GM23338 (cell line): ENCODE data around the gene EXD3. TPM values are rescaled to one million over a fixed set of nuclear protein-coding genes. Genes with fewer than 3 reads are reported as not detected.

Experiments
- ATAC-seq: fragments of 200-7000 bp; cut with Tn5 transposase; 3 replicates; pipeline ENCODE4 v1.9.1; 2020
- DNase-seq: peaks from one replicate; pipeline ENCODE4 v3.0.0-alpha.2; 2015; ENCODE audit warnings: low spot score
- H2AFZ ChIP-seq: fragments of 200-600 bp; sonication (generic); 2 replicates; pipeline ENCODE4 v1.8.0; 2016; ENCODE audit warnings: antibody characterized with exemption, mild to moderate bottlenecking, moderate library complexity
- H3F3A ChIP-seq: fragments of 200-600 bp; sonication (generic); replicated peaks from 2 replicates; pipeline ENCODE4 v1.8.0; 2017; ENCODE audit warnings: antibody characterized with exemption, mixed run types, low read depth
- H3K27ac ChIP-seq: fragments of 200-600 bp; sonication (generic); 2 replicates; pipeline ENCODE4 v1.6.1; 2016; ENCODE audit warnings: low read depth
- H3K27me3 ChIP-seq: fragments of 200-600 bp; sonication (generic); 2 replicates; pipeline ENCODE4 v1.8.0; 2016; ENCODE audit warnings: mild to moderate bottlenecking, mixed run types, moderate library complexity; ENCODE audit not compliant: insufficient read depth
- H3K36me3 ChIP-seq: fragments of 200-600 bp; sonication (generic); 2 replicates; pipeline ENCODE4 v1.8.0; 2016; ENCODE audit warnings: mild to moderate bottlenecking; ENCODE audit not compliant: insufficient read depth
- H3K4me1 ChIP-seq: fragments of 200-600 bp; sonication (generic); 2 replicates; pipeline ENCODE4 v1.8.0; 2016; ENCODE audit warnings: mild to moderate bottlenecking, moderate library complexity; ENCODE audit not compliant: insufficient read depth
- H3K4me2 ChIP-seq: fragments of 200-600 bp; sonication (generic); 2 replicates; pipeline ENCODE4 v1.7.1; 2017; ENCODE audit warnings: mixed run types
- H3K4me3 ChIP-seq: fragments of 200-600 bp; sonication (generic); 2 replicates; pipeline ENCODE4 v1.6.1; 2016; ENCODE audit warnings: mixed run types
- H3K79me2 ChIP-seq: fragments of 200-600 bp; sonication (generic); replicated peaks from 2 replicates; pipeline ENCODE4 v1.8.0; 2017; ENCODE audit warnings: mild to moderate bottlenecking; ENCODE audit not compliant: insufficient read depth
- H3K9me2 ChIP-seq: fragments of 200-600 bp; sonication (generic); 2 replicates; pipeline ENCODE4 v1.8.0; 2017; ENCODE audit not compliant: insufficient read depth
- H4K20me1 ChIP-seq: fragments of 200-600 bp; sonication (generic); replicated peaks from 2 replicates; pipeline ENCODE4 v1.8.0; 2017; ENCODE audit warnings: mild to moderate bottlenecking; ENCODE audit not compliant: insufficient read depth
- H3K27ac Mint-ChIP-seq: 2 replicates; pipeline ENCODE4 v1.8.0; 2020; ENCODE audit warnings: inconsistent platforms, mild to moderate bottlenecking, moderate library complexity, mixed read lengths
- H3K27me3 Mint-ChIP-seq: 3 replicates; pipeline ENCODE4 v1.8.0; 2022; ENCODE audit warnings: low read depth, mild to moderate bottlenecking, moderate library complexity, mixed read lengths, inconsistent platforms; ENCODE audit not compliant: insufficient read depth, poor library complexity
- H3K36me3 Mint-ChIP-seq: 3 replicates; pipeline ENCODE4 v1.8.0; 2021; ENCODE audit warnings: low read depth, mild to moderate bottlenecking, inconsistent platforms, moderate library complexity, mixed read lengths
- H3K4me1 Mint-ChIP-seq: 3 replicates; pipeline ENCODE4 v1.8.0; 2020; ENCODE audit warnings: mild to moderate bottlenecking, inconsistent platforms, mixed read lengths
- H3K4me3 Mint-ChIP-seq: 3 replicates; pipeline ENCODE4 v1.8.0; 2021; ENCODE audit warnings: moderate library complexity, mild to moderate bottlenecking, inconsistent platforms, mixed read lengths
- H3K9me3 Mint-ChIP-seq: 3 replicates; pipeline ENCODE4 v1.8.0; 2020; ENCODE audit warnings: moderate library complexity, mild to moderate bottlenecking, inconsistent platforms, mixed read lengths
- EZH2phosphoT487 ChIP-seq: fragments of 200-600 bp; sonication (generic); IDR thresholded peaks from one replicate; pipeline ENCODE4 v1.8.1; 2018; ENCODE audit warnings: antibody characterized with exemption; ENCODE audit not compliant: unreplicated experiment
- JUNB ChIP-seq: IDR thresholded peaks from one replicate; pipeline ENCODE4 v1.6.1; 2016; ENCODE audit warnings: antibody characterized with exemption; ENCODE audit not compliant: unreplicated experiment
- POLR2AphosphoS5 ChIP-seq: IDR thresholded peaks from 2 replicates; pipeline ENCODE4 v1.6.1; 2016; ENCODE audit warnings: antibody characterized with exemption, low read depth
- ZNF114 ChIP-seq: fragments of 250-450 bp; sonication (Bioruptor Pico); IDR thresholded peaks from 2 replicates; pipeline ENCODE4 v1.5.0; 2020; ENCODE audit warnings: mild to moderate bottlenecking, moderate library complexity
- polyA plus RNA-seq: library from polyadenylated mRNA; unstranded; fragments of >200 nt; fragmentation: Nextera tagmentation; extraction: Ambion mirVana; gene quantifications from 2 replicates; pipeline ENCODE4 v1.2.1, GENCODE V29; 2016
- total RNA-seq: library from RNA; depleted of rRNA; stranded (reverse); fragments of >200 nt; shearing (Covaris generic); gene quantifications from 2 replicates; pipeline ENCODE4 v1.2.3, GENCODE V29; 2014
- TF ChIP-seq, protein P1 (sequence below): fragments of 250-450 bp; sonication (Bioruptor Pico); IDR thresholded peaks from 2 replicates; pipeline ENCODE4 v1.5.0; 2020; ENCODE audit warnings: mild to moderate bottlenecking, moderate library complexity
- TF ChIP-seq, protein P2 (sequence below), 2 experiments: fragments of 200-600 bp in 1 of 2; sonication (generic) in 1 of 2; conservative IDR thresholded peaks; 2 replicates each; pipeline versions ENCODE4 v1.5.1 to v1.6.1; 2016 to 2017; ENCODE audit warnings: antibody characterized with exemption in 2 of 2, low read depth in 2 of 2, mild to moderate bottlenecking in 2 of 2, moderate library complexity in 1 of 2
- TF ChIP-seq, protein P3 (sequence below): IDR thresholded peaks from one replicate; pipeline ENCODE4 v1.6.1; 2018; ENCODE audit warnings: antibody characterized with exemption; ENCODE audit not compliant: unreplicated experiment
- TF ChIP-seq, protein P4 (sequence below): IDR thresholded peaks from 2 replicates; pipeline ENCODE4 v1.6.1; 2016; ENCODE audit warnings: antibody characterized with exemption

Gene EXD3
- total and polyA plus RNA-seq, 2 experiments from 2014 or later, result 3.6 to 9.7 TPM

DNA sequence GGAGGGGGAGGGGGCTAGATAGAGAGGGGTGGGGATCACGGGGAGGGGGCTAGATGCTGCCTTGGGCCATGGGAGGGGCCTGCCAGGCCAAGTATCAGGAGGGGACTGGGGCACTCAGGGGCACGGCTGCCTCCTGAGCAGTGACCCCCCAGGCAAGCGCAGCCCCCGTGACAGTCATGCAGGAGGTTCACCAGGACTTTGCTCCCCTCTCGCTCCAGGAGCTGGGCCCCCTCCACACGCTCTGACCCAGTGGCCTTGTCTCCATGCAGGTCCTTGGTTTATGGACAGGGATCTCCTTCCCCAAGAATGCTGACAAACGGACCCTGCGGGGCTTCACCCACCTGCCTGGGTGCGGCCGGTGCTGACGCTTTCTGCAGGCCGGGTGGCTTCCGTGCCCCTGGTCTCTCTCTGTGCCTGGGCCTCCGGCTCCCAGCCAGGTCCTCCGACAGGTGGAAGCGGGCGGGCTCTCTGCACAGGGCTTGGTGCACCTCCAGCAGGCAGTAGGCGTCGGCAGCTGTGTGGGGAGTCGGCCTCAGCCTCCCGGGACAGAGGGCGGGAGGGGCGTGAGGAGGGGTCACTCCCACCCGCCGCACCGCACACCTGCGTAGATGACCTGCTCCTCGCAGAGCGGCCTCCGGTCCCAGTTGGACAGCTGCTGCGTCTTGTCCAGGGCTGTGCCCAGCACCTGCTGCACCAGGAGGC, 74.0 kb downstream of the EXD3 start:
- Histone ChIP-seq H3K36me3 (no peaks in the 10 kb centered on the region; the same call in 1 of the 2 replicates), H3F3A (no peaks in the 10 kb centered on the region), H3K4me3 (no peak overlapping the region), H3K4me2 (no peak overlapping the region), H3K4me1 (no peaks in the 10 kb centered on the region), H3K27ac (no peak overlapping the region), H4K20me1 (no peaks in the 10 kb centered on the region), H2AFZ (no peak overlapping the region), H3K9me2 (no peaks in the 10 kb centered on the region), H3K79me2 (no peaks in the 10 kb centered on the region), H3K27me3 (no peaks in the 10 kb centered on the region)
- H3K27ac Mint-ChIP-seq, result no peak overlapping the region
- peaks cover 64% of the 10 kb centered on the region for H3K9me3 Mint-ChIP-seq
- H3K4me3 Mint-ChIP-seq, result no peak overlapping the region
- peaks cover 2% of the 10 kb centered on the region for H3K27me3 Mint-ChIP-seq
- no peak for DNase-seq
- no peaks in the 10 kb centered on the region for H3K4me1 Mint-ChIP-seq
- peaks cover 25% of the 10 kb centered on the region for H3K36me3 Mint-ChIP-seq
- TF ChIP-seq, protein P1, sequence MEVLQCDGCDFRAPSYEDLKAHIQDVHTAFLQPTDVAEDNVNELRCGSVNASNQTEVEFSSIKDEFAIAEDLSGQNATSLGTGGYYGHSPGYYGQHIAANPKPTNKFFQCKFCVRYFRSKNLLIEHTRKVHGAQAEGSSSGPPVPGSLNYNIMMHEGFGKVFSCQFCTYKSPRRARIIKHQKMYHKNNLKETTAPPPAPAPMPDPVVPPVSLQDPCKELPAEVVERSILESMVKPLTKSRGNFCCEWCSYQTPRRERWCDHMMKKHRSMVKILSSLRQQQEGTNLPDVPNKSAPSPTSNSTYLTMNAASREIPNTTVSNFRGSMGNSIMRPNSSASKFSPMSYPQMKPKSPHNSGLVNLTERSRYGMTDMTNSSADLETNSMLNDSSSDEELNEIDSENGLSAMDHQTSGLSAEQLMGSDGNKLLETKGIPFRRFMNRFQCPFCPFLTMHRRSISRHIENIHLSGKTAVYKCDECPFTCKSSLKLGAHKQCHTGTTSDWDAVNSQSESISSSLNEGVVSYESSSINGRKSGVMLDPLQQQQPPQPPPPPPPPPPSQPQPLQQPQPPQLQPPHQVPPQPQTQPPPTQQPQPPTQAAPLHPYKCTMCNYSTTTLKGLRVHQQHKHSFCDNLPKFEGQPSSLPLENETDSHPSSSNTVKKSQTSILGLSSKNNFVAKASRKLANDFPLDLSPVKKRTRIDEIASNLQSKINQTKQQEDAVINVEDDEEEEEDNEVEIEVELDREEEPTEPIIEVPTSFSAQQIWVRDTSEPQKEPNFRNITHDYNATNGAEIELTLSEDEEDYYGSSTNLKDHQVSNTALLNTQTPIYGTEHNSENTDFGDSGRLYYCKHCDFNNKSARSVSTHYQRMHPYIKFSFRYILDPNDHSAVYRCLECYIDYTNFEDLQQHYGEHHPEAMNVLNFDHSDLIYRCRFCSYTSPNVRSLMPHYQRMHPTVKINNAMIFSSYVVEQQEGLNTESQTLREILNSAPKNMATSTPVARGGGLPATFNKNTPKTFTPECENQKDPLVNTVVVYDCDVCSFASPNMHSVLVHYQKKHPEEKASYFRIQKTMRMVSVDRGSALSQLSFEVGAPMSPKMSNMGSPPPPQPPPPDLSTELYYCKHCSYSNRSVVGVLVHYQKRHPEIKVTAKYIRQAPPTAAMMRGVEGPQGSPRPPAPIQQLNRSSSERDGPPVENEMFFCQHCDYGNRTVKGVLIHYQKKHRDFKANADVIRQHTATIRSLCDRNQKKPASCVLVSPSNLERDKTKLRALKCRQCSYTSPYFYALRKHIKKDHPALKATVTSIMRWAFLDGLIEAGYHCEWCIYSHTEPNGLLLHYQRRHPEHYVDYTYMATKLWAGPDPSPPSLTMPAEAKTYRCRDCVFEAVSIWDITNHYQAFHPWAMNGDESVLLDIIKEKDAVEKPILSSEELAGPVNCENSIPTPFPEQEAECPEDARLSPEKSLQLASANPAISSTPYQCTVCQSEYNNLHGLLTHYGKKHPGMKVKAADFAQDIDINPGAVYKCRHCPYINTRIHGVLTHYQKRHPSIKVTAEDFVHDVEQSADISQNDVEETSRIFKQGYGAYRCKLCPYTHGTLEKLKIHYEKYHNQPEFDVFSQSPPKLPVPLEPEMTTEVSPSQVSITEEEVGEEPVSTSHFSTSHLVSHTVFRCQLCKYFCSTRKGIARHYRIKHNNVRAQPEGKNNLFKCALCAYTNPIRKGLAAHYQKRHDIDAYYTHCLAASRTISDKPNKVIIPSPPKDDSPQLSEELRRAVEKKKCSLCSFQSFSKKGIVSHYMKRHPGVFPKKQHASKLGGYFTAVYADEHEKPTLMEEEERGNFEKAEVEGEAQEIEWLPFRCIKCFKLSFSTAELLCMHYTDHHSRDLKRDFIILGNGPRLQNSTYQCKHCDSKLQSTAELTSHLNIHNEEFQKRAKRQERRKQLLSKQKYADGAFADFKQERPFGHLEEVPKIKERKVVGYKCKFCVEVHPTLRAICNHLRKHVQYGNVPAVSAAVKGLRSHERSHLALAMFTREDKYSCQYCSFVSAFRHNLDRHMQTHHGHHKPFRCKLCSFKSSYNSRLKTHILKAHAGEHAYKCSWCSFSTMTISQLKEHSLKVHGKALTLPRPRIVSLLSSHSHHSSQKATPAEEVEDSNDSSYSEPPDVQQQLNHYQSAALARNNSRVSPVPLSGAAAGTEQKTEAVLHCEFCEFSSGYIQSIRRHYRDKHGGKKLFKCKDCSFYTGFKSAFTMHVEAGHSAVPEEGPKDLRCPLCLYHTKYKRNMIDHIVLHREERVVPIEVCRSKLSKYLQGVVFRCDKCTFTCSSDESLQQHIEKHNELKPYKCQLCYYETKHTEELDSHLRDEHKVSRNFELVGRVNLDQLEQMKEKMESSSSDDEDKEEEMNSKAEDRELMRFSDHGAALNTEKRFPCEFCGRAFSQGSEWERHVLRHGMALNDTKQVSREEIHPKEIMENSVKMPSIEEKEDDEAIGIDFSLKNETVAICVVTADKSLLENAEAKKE (CRISPR knock-in tag), result no peak
- TF ChIP-seq, protein P2, sequence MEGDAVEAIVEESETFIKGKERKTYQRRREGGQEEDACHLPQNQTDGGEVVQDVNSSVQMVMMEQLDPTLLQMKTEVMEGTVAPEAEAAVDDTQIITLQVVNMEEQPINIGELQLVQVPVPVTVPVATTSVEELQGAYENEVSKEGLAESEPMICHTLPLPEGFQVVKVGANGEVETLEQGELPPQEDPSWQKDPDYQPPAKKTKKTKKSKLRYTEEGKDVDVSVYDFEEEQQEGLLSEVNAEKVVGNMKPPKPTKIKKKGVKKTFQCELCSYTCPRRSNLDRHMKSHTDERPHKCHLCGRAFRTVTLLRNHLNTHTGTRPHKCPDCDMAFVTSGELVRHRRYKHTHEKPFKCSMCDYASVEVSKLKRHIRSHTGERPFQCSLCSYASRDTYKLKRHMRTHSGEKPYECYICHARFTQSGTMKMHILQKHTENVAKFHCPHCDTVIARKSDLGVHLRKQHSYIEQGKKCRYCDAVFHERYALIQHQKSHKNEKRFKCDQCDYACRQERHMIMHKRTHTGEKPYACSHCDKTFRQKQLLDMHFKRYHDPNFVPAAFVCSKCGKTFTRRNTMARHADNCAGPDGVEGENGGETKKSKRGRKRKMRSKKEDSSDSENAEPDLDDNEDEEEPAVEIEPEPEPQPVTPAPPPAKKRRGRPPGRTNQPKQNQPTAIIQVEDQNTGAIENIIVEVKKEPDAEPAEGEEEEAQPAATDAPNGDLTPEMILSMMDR (conservative IDR thresholded peaks at IDR 0.05; ENCODE audit: low read depth in 2 of 2), result no peak
- TF ChIP-seq, protein P3, sequence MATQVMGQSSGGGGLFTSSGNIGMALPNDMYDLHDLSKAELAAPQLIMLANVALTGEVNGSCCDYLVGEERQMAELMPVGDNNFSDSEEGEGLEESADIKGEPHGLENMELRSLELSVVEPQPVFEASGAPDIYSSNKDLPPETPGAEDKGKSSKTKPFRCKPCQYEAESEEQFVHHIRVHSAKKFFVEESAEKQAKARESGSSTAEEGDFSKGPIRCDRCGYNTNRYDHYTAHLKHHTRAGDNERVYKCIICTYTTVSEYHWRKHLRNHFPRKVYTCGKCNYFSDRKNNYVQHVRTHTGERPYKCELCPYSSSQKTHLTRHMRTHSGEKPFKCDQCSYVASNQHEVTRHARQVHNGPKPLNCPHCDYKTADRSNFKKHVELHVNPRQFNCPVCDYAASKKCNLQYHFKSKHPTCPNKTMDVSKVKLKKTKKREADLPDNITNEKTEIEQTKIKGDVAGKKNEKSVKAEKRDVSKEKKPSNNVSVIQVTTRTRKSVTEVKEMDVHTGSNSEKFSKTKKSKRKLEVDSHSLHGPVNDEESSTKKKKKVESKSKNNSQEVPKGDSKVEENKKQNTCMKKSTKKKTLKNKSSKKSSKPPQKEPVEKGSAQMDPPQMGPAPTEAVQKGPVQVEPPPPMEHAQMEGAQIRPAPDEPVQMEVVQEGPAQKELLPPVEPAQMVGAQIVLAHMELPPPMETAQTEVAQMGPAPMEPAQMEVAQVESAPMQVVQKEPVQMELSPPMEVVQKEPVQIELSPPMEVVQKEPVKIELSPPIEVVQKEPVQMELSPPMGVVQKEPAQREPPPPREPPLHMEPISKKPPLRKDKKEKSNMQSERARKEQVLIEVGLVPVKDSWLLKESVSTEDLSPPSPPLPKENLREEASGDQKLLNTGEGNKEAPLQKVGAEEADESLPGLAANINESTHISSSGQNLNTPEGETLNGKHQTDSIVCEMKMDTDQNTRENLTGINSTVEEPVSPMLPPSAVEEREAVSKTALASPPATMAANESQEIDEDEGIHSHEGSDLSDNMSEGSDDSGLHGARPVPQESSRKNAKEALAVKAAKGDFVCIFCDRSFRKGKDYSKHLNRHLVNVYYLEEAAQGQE, result no peak
- TF ChIP-seq POLR2AphosphoS5 (no peak), ZNF114 (no peak), EZH2phosphoT487 (no peak), JUNB (no peak)
- TF ChIP-seq, protein P4, sequence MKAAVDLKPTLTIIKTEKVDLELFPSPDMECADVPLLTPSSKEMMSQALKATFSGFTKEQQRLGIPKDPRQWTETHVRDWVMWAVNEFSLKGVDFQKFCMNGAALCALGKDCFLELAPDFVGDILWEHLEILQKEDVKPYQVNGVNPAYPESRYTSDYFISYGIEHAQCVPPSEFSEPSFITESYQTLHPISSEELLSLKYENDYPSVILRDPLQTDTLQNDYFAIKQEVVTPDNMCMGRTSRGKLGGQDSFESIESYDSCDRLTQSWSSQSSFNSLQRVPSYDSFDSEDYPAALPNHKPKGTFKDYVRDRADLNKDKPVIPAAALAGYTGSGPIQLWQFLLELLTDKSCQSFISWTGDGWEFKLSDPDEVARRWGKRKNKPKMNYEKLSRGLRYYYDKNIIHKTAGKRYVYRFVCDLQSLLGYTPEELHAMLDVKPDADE, result no peak
- ATAC-seq, result no peak
